VCaP (cell line): Measurements from ENCODE around the gene SKAP2.

Experiments used
- H3K27ac ChIP-seq: fragments of 450-650 bp; 2 replicates; pipeline ENCODE4 v1.5.1; 2017
- TF ChIP-seq, protein P1 (sequence below): fragments of 450-650 bp; conservative IDR thresholded peaks from 2 replicates; pipeline ENCODE4 v1.5.1; 2017; ENCODE audit warnings: mild to moderate bottlenecking, moderate library complexity

The SKAP2 gene

GRCh38 chr7:26694141-26694540, 170.2 kb downstream of the SKAP2 start:
- H3K27ac ChIP-seq: no peak overlapping the region
- TF ChIP-seq, protein P1, sequence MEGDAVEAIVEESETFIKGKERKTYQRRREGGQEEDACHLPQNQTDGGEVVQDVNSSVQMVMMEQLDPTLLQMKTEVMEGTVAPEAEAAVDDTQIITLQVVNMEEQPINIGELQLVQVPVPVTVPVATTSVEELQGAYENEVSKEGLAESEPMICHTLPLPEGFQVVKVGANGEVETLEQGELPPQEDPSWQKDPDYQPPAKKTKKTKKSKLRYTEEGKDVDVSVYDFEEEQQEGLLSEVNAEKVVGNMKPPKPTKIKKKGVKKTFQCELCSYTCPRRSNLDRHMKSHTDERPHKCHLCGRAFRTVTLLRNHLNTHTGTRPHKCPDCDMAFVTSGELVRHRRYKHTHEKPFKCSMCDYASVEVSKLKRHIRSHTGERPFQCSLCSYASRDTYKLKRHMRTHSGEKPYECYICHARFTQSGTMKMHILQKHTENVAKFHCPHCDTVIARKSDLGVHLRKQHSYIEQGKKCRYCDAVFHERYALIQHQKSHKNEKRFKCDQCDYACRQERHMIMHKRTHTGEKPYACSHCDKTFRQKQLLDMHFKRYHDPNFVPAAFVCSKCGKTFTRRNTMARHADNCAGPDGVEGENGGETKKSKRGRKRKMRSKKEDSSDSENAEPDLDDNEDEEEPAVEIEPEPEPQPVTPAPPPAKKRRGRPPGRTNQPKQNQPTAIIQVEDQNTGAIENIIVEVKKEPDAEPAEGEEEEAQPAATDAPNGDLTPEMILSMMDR: no peak

DNA sequence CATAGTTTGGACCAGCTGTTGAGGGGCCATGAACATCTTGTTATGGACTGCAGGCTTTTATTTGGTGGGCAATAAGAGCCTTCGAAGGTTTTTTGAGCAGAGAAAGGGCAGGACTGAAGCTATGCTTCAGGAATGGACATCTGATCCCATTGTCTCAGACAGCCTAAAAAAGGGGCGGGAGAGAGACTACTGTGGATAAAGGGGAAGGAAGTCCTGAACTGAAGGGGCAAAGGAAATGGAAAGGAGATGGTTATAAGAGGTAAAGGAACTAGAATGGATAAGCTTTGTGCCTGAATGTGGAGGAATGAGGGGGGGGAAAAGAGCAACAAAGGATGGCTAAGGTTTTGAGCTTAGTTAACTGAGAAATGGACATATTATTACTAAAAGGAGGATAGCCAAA, 172.5 kb downstream of the SKAP2 start:
- TF ChIP-seq, protein P1: no peak
- H3K27ac ChIP-seq: no peak overlapping the region

DNA sequence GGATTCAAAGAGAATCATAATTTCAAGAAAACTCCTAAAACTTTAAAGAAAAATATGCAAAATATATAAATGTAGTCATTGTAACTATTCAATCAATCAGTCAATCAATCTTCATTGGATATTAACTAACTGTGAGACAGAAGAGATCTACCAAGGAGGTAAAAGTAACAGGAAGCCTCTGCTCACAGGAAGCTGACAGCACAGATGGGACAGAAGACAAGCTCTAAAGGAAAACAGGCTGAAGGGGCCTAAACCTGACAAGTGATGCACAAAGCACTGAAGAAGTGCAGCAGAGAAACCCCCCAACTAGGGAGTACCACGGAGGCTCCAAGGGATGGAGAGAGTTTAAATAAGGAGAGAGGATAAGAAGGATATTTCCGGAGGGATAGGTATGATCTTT, 173.0 kb downstream of the SKAP2 start:
- TF ChIP-seq, protein P1: no peak
- no peak overlapping the region for H3K27ac ChIP-seq

- TF ChIP-seq, protein P1: no peak
- no peak overlapping the region for H3K27ac ChIP-seq
These were observed 174.1 kb downstream of the SKAP2 start for GRCh38 chr7:26690135-26690805.

GRCh38 chr7:26688936-26689506, 175.4 kb downstream of the SKAP2 start:
- no peak overlapping the region for H3K27ac ChIP-seq
- TF ChIP-seq, protein P1: no peak

DNA sequence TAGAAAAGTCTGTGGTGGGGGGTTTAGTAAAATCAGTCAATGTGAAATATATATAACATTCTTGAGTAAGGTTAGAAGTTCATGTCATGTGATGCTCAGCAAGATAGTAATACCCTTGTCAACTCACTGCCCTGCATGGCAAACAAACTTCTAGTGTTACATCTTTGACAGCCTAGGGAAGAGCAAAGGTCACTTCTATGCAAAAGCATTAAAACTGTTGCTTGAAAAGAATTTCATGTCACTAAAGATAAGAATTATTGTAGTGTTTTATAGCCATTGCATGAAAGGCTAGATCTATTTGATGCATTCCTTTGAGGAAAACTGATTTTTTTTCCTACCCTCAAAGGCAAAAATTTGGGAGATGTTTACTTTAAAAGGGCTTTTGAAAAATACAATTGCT, 176.0 kb downstream of the SKAP2 start:
- TF ChIP-seq, protein P1: no peak
- H3K27ac ChIP-seq: no peak overlapping the region

GRCh38 chr7:26687032-26687431, 177.4 kb downstream of the SKAP2 start:
- TF ChIP-seq, protein P1: no peak

More at GRCh38 chr7:26687032-26687431, 177.4 kb downstream of the SKAP2 start:
- no peak overlapping the region for H3K27ac ChIP-seq
